ENCODE measurements around the gene IFI44.

GRCh38 chr1:78702426-78702825, 52.8 kb downstream of the IFI44 start:
- TF ChIP-seq, protein P1, sequence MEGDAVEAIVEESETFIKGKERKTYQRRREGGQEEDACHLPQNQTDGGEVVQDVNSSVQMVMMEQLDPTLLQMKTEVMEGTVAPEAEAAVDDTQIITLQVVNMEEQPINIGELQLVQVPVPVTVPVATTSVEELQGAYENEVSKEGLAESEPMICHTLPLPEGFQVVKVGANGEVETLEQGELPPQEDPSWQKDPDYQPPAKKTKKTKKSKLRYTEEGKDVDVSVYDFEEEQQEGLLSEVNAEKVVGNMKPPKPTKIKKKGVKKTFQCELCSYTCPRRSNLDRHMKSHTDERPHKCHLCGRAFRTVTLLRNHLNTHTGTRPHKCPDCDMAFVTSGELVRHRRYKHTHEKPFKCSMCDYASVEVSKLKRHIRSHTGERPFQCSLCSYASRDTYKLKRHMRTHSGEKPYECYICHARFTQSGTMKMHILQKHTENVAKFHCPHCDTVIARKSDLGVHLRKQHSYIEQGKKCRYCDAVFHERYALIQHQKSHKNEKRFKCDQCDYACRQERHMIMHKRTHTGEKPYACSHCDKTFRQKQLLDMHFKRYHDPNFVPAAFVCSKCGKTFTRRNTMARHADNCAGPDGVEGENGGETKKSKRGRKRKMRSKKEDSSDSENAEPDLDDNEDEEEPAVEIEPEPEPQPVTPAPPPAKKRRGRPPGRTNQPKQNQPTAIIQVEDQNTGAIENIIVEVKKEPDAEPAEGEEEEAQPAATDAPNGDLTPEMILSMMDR (IDR thresholded peaks at IDR 0.05 in 4 of 5, conservative IDR thresholded peaks at IDR 0.05 in 1 of 5): no peak
- TF ChIP-seq POLR2A (IDR thresholded peaks at IDR 0.05): no peak

Measured in gastrocnemius medialis (tissue), 4 donors.